Sciatic nerve (tissue), 2 donors: ENCODE measurements around the gene SNX2. TPM values are rescaled to one million over a fixed set of nuclear protein-coding genes. Genes with fewer than 3 reads are reported as not detected.

Experiments
- ATAC-seq: fragments of 200-7000 bp; cut with Tn5 transposase; one replicate; pipeline ENCODE4 v1.9.1; 2020; ENCODE audit warnings: mild to moderate bottlenecking, moderate library complexity
- DNase-seq: peaks from one replicate; pipeline ENCODE4 v3.0.0-alpha.2; 2020; ENCODE audit warnings: low spot score
- intact Hi-C: fragments of 100-400 bp; cut with DNase I; formaldehyde crosslinking; loops from one replicate; pipeline ENCODE4 v1.14.2; 2022
- total RNA-seq: library from RNA; stranded (reverse); fragmentation: NEBNext Ultra II Directional; extraction: Animal tissue kit (Norgen Biotek cat#: 25700); gene quantifications from one replicate; pipeline ENCODE4 v1.2.1, GENCODE V29; 2021
- donor health status: DM: no; HTN: no; CAD: no.
- donor health status: DM: no; HTN: no; CAD: no.

SNX2 gene
- total RNA-seq, 1 donor from 2014 or later: 78.2 TPM

GRCh38 chr5:122874179-122874875 is 99.4 kb downstream of the SNX2 start:
- intact Hi-C loops: no loop called here

DNA sequence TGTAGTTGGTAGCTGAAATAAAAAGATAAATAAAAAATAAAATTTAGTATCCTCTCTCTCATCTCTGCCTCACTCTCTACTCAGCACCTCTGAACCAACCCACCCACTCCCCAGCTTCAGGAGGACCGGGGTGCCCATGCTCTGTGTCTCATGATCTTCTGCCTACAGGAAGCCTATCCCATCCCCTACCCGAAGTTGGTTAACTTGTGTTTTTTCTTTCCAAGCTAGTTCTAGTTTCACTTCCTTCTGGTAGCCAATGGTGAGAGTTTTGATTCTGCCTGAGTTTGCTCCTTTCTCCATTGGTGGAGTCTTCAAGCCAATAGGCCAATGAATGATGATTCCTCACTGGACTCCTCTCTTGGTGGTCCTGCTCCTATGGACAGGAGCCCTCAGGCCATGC is 102.6 kb downstream of the SNX2 start:
- DNase-seq (no peak), ATAC-seq (peak; percentile 44)
- intact Hi-C loops: no loop called here

More at GRCh38 chr5:122874179-122874875, 99.4 kb downstream of the SNX2 start:
- DNase-seq: no peak
- ATAC-seq: peak; percentile 60

DNA sequence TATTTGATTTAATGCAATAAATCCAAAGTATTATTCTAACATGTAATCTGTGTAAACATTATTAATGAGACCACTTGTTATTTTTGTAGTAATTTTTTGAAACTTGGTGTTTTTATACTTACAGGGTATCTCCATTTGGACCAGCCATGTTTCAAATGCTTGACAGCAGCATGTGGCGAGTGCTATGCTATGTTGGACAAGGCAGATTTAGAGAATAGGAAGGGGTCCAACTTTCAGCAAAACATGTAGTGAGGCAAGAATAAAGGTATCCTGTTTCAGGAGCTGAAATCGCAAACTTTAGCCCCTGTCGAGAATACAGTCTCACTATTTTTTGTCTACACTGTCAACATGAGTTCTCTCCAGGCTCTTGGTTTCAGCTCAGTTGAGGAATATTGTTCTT is 104.2 kb downstream of the SNX2 start:
- ATAC-seq (no peak), DNase-seq (no peak)
- intact Hi-C loops: no loop called here

Other genes with a start within 250 kb of the SNX2 start
- 38.2 TPM for gene SNX24, start 70.5 kb downstream of the SNX2 start, total RNA-seq